ENCODE data around the gene LDLRAD4.
A peak's percentile ranks its signal among the peaks of the same experiment; 100 is the strongest.

The LDLRAD4 gene

DNA sequence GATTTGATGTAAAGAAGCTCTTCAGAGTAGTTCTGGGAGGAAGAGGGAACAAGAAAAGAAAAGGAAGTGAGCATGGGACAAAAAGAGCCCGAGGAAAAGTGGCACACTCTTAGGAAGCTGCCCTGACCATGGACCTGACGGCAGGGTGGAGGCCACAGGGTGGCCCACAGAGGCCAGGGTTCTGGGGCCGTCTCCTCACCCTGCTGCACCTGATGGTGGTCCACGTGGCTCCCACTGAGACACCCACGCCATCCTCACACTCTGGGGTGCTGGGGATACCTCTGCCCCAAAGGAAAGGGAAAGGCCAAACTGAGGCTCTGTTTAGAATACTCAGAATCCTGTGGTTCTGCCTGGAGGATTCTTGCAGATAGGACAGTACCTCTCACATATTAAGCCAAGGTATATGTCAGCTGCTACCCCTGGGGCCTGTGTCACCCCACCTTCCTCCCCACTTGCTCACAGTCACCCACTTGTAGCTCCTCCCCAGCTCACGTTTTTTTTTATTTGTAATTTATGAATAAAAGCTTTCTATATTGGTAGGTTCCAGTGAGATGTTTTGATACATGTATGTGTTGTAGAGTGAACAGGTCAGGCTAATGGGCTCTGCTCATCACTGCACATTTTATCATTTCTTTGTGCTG lies 171.1 kb downstream of the LDLRAD4 start:
- H3K4me1 ChIP-seq, result peaks cover 0 to 40% (median 22%) of the 10 kb centered on the region in 4 donors
- intact Hi-C loops (cut with DNase I; ENCODE audit: low total_unique reads), result no loop called here
- H3K9me3 ChIP-seq, result no peaks in the 10 kb centered on the region
- H3K27ac ChIP-seq, result peak overlapping the region; percentile 31 to 49
- peaks cover 0 to 23% (median 7%) of the 10 kb centered on the region in 3 donors for H3K36me3 ChIP-seq
- no peak for DNase-seq
- TF ChIP-seq, protein P1, sequence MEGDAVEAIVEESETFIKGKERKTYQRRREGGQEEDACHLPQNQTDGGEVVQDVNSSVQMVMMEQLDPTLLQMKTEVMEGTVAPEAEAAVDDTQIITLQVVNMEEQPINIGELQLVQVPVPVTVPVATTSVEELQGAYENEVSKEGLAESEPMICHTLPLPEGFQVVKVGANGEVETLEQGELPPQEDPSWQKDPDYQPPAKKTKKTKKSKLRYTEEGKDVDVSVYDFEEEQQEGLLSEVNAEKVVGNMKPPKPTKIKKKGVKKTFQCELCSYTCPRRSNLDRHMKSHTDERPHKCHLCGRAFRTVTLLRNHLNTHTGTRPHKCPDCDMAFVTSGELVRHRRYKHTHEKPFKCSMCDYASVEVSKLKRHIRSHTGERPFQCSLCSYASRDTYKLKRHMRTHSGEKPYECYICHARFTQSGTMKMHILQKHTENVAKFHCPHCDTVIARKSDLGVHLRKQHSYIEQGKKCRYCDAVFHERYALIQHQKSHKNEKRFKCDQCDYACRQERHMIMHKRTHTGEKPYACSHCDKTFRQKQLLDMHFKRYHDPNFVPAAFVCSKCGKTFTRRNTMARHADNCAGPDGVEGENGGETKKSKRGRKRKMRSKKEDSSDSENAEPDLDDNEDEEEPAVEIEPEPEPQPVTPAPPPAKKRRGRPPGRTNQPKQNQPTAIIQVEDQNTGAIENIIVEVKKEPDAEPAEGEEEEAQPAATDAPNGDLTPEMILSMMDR (IDR thresholded peaks at IDR 0.05), result no peak
- H3K4me3 ChIP-seq, result no peak overlapping the region
- H3K27me3 ChIP-seq, result no peaks in the 10 kb centered on the region

- intact Hi-C loops (cut with DNase I; ENCODE audit: low total_unique reads), result no loop called here
- no peak for DNase-seq
- H3K27me3 ChIP-seq, result no peaks in the 10 kb centered on the region
- no peak overlapping the region for H3K27ac ChIP-seq
- peaks cover 0 to 43% (median 22%) of the 10 kb centered on the region in 4 donors for H3K4me1 ChIP-seq
- no peaks in the 10 kb centered on the region for H3K9me3 ChIP-seq
- H3K4me3 ChIP-seq, result no peak overlapping the region
- TF ChIP-seq, protein P1 (IDR thresholded peaks at IDR 0.05), result no peak
- peaks cover 0 to 23% (median 7%) of the 10 kb centered on the region in 3 donors for H3K36me3 ChIP-seq
These were observed 171.6 kb downstream of the LDLRAD4 start for GRCh38 chr18:13390196-13390595.

DNA sequence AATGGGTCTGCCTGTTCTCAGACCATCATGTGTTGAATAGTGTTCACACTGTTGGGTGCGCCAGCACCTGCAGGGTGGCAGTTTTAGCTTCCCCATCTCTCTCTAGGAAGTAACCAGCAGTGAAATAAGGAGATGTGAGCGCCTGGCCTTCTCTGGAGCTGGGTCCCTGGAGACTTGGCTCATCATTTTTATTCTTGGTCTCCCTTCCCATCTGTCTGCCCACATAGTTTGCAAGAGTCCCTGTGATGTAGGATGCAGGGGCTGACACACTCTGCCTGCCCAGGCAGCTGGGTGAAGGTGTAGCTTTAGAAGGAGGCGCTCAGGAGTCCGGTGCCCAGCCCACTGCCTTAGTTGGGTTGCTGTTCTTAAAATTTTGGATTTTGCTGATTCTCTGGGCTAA lies 172.2 kb downstream of the LDLRAD4 start:
- TF ChIP-seq, protein P1 (IDR thresholded peaks at IDR 0.05), result no peak
- no peak overlapping the region for H3K4me3 ChIP-seq
- no peaks in the 10 kb centered on the region for H3K9me3 ChIP-seq
- H3K27me3 ChIP-seq, result no peaks in the 10 kb centered on the region
- no peak for DNase-seq
- H3K36me3 ChIP-seq, result peaks cover 0 to 23% (median 7%) of the 10 kb centered on the region in 3 donors
- H3K27ac ChIP-seq, result no peak overlapping the region
- peaks cover 0 to 43% (median 22%) of the 10 kb centered on the region in 4 donors for H3K4me1 ChIP-seq
- intact Hi-C loops (cut with DNase I; ENCODE audit: low total_unique reads), result no loop called here

DNA sequence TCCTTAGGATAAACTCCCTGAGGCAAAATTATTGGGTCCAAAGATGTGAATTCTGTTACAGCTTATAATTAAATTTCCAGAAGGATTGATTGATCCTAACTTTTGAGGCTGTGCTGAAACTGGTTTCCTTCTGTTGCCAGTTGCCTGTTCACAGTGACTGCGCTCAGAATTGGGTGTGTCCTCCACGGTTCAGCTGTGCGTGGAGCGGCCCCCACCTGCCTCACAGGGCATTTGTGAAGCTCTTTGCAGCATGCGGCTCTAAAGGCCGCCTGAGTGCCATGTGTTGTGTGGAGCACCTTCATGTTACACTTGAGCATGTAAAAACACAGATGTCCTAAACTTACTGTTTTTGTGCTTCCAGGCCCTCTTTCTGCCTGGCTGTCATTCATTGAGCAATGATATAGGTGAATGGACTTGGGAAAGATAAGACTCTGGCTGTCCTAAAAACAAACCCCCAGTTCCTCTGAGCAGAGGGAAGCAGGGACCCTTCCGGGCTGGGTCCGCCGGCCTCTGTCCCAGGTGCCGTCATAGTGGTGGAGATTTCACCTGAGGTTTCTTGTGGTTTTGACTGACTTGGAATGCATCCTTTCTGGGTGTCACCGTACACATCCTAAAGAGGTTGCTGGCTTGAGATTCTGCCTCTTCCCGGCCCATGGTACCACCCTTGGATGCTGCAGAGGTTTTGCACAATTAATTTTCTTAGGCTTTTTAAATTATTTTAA lies 173.6 kb downstream of the LDLRAD4 start:
- Histone ChIP-seq H3K4me3 (no peak overlapping the region), H3K4me1 (peaks cover 0 to 43% (median 21%) of the 10 kb centered on the region in 4 donors), H3K9me3 (no peaks in the 10 kb centered on the region), H3K36me3 (peaks cover 0 to 22% (median 7%) of the 10 kb centered on the region in 3 donors), H3K27ac (no peak overlapping the region), H3K27me3 (no peaks in the 10 kb centered on the region)
- intact Hi-C loops (cut with DNase I; ENCODE audit: low total_unique reads), result no loop called here
- TF ChIP-seq, protein P1 (IDR thresholded peaks at IDR 0.05), result no peak
- no peak for DNase-seq

- Histone ChIP-seq H3K4me3 (no peak overlapping the region), H3K9me3 (no peaks in the 10 kb centered on the region), H3K27me3 (no peaks in the 10 kb centered on the region), H3K4me1 (peaks cover 0 to 39% (median 17%) of the 10 kb centered on the region in 4 donors), H3K27ac (no peak overlapping the region), H3K36me3 (peaks cover 0 to 16% (median under 1%) of the 10 kb centered on the region in 3 donors)
- intact Hi-C loops (cut with DNase I; ENCODE audit: low total_unique reads), result no loop called here
- TF ChIP-seq, protein P1 (IDR thresholded peaks at IDR 0.05), result no peak
- DNase-seq, result no peak
These were observed 174.3 kb downstream of the LDLRAD4 start for GRCh38 chr18:13392899-13393298.

Data from tibial artery (tissue), 4 donors.